Peyer's patch (tissue), 4 donors: Measurements from ENCODE around the gene EFCAB14. TPM values are rescaled to one million over a fixed set of nuclear protein-coding genes. Genes with fewer than 3 reads are reported as not detected.
"Not testable (repeated sequence)": the region's sequence is repeated elsewhere in the genome, so short reads cannot be mapped to it uniquely, and the experiment has no call there.

ENCODE experiments used
- DNase-seq, 3 donors: peaks; one replicate each; pipeline ENCODE4 v3.0.0-alpha.2; 2017 to 2019
- H3K27ac ChIP-seq, 4 donors: fragments of 200-600 bp; sonication (generic); one replicate each; pipeline ENCODE4 v1.5.1; 2016 to 2019
- H3K27me3 ChIP-seq, 2 donors: fragments of 200-600 bp; sonication (generic); one replicate each; pipeline ENCODE4 v1.5.1; 2019
- H3K36me3 ChIP-seq, 3 donors: fragments of 200-600 bp; sonication (generic); one replicate each; pipeline ENCODE4 v1.5.1; 2016 to 2019
- H3K4me1 ChIP-seq, 4 donors: fragments of 200-600 bp; sonication (generic); one replicate each; pipeline ENCODE4 v1.5.1; 2016 to 2019
- H3K4me3 ChIP-seq, 4 donors: fragments of 200-600 bp; sonication (generic); 1 replicate in 3 of 4; 2 replicates in 1 of 4; pipeline ENCODE4 v1.5.1; 2016 to 2019; ENCODE audit warnings: mild to moderate bottlenecking in 1 of 4
- H3K9me3 ChIP-seq, 4 donors: fragments of 200-600 bp; sonication (generic); one replicate each; pipeline ENCODE4 v1.5.1; 2016 to 2019; ENCODE audit warnings: mild to moderate bottlenecking in 1 of 4
- CTCF ChIP-seq, 6 experiments: fragments of 450-650 bp in 4 of 6; fragments of 200-600 bp in 2 of 6; sonication (generic) in 1 of 6; IDR thresholded peaks; one replicate each; pipeline ENCODE4 v1.5.1; 2017 to 2019; ENCODE audit warnings: antibody characterized with exemption in 6 of 6, mild to moderate bottlenecking in 3 of 6, moderate library complexity in 1 of 6
- POLR2A ChIP-seq, 2 donors: fragments of 450-650 bp; IDR thresholded peaks; one replicate each; pipeline ENCODE4 v1.5.1; 2017; ENCODE audit warnings: antibody characterized with exemption in 2 of 2, mild to moderate bottlenecking in 2 of 2, moderate library complexity in 2 of 2
- total RNA-seq, 4 donors: library from RNA; depleted of rRNA; stranded (reverse); fragments of >200 nt; gene quantifications; one replicate each; pipeline ENCODE4 v1.1.0, GENCODE V29; 2016

EFCAB14 gene
- total RNA-seq, 4 donors from 2014 or later: 86.6 to 153 (median 96.9) TPM

DNA sequence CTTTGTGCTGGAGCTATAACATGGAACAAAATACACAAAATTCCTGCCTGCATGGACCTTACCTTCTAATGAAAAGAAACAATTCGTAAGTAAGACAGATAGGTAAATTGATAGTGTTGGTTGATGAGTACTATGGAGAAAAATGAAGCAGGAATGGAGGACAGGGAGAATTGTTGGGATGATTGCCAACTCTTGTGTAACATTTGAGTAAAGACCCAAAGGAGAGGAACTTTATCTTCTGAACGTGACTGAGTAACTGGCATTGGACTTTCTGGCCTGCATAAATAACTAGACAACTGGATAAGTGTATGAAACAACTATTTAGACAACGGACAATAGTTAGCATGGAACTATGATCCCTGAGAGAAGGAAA is 6.8 kb upstream of the EFCAB14 start:
- Histone ChIP-seq H3K27ac (no peak overlapping the region), H3K36me3 (no peaks in the 10 kb centered on the region), H3K4me3 (no peak overlapping the region), H3K27me3 (no peaks in the 10 kb centered on the region), H3K9me3 (no peaks in the 10 kb centered on the region), H3K4me1 (peaks cover 0 to 4% (median 0%) of the 10 kb centered on the region in 4 donors)
- TF ChIP-seq POLR2A (IDR thresholded peaks at IDR 0.05) (no peak), CTCF (IDR thresholded peaks at IDR 0.05) (no peak)
- DNase-seq: no peak

- peak; percentile 55 to 88 (median 87) for TF ChIP-seq CTCF (IDR thresholded peaks at IDR 0.05)
- no peak for TF ChIP-seq POLR2A (IDR thresholded peaks at IDR 0.05)
- peak; percentile 60 to 89 (median 62) for DNase-seq
- H3K36me3 ChIP-seq: no peaks in the 10 kb centered on the region
- no peaks in the 10 kb centered on the region for H3K27me3 ChIP-seq
- H3K4me1 ChIP-seq: peaks cover 0 to 4% (median 0%) of the 10 kb centered on the region in 4 donors
- H3K4me3 ChIP-seq: no peak overlapping the region
- no peaks in the 10 kb centered on the region for H3K9me3 ChIP-seq
- H3K27ac ChIP-seq: no peak overlapping the region
Observed at GRCh38 chr1:46724991-46725735, 6.2 kb upstream of the EFCAB14 start.

DNA sequence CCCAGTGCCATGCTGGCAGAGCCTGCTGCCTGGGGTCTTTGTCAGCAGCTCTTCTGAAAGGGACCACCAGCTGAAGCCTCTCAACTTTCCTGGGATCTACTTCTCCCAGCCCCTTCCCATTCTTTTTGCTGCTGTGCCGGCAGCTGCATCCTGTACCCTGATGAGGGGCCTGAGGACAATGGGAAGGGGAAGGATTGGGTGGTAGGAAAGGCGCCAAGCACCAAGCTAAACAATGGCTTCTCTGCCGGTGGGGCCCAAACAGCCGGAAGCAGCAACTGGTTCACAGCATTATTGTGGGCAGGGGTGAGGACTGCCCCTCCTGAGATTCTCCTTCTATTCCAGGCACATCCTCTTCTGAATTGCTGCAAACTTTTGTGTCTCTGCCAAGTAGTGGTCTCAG is 5.0 kb upstream of the EFCAB14 start:
- H3K4me3 ChIP-seq: no peak overlapping the region
- no peaks in the 10 kb centered on the region for H3K36me3 ChIP-seq
- no peak overlapping the region for H3K27ac ChIP-seq
- H3K27me3 ChIP-seq: no peaks in the 10 kb centered on the region
- TF ChIP-seq POLR2A (IDR thresholded peaks at IDR 0.05): no peak
- no peak for TF ChIP-seq CTCF (IDR thresholded peaks at IDR 0.05)
- H3K9me3 ChIP-seq: no peaks in the 10 kb centered on the region
- peaks cover 0 to 8% (median 2%) of the 10 kb centered on the region in 4 donors for H3K4me1 ChIP-seq
- DNase-seq: no peak

- no peaks in the 10 kb centered on the region for H3K36me3 ChIP-seq
- no peak overlapping the region for H3K27ac ChIP-seq
- peaks cover 8 to 23% (median 14%) of the 10 kb centered on the region in 4 donors for H3K4me1 ChIP-seq
- no peaks in the 10 kb centered on the region for H3K27me3 ChIP-seq
- DNase-seq: no peak
- TF ChIP-seq CTCF (IDR thresholded peaks at IDR 0.05) (no peak), POLR2A (IDR thresholded peaks at IDR 0.05) (no peak)
- no peaks in the 10 kb centered on the region for H3K9me3 ChIP-seq
- H3K4me3 ChIP-seq: no peak overlapping the region
Observed at GRCh38 chr1:46721686-46722205, 2.8 kb upstream of the EFCAB14 start.

DNA sequence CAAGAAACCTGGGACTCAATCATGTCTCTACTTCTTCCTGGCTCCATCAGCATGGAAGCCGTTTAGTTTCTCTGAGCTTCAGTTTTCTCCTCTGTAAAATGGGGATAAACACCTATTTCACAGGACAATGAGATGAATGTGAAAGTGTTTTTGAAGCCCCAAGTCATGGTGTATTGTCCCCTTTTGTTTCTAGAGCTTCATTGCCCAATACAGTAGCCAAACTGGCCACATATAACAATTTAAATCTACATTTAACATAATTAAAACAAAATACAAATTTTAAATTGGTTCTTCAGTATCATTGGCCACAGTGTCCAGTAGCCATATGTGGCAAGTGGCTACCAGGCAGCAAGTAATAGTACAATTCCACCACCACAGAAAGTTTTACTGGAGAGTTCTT is 2.3 kb upstream of the EFCAB14 start:
- no peak for TF ChIP-seq POLR2A (IDR thresholded peaks at IDR 0.05)
- H3K36me3 ChIP-seq: no peaks in the 10 kb centered on the region
- no peak for DNase-seq
- no peaks in the 10 kb centered on the region for H3K9me3 ChIP-seq
- H3K4me3 ChIP-seq: no peak overlapping the region
- H3K27ac ChIP-seq: no peak overlapping the region
- H3K27me3 ChIP-seq: no peaks in the 10 kb centered on the region
- peaks cover 9 to 29% (median 18%) of the 10 kb centered on the region in 4 donors for H3K4me1 ChIP-seq

DNA sequence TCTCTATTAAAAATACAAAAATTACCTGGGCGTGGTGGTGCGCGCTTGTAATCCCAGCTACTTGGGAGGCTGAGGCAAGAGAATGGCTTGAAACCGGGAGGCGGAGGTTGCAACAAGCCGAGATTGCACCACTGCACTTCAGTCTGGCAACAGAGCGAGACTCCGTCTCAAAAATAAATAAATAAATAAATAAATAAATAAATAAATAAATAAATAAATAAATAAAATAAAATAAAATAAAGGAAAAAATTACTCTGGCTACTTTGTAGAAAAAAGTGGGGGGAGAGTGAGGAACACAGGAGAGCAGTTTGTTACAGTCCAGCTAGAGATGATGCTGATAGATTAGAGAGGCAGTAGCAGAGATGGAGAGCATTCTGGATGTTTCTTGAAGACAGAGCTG is 1.4 kb upstream of the EFCAB14 start:
- H3K27ac ChIP-seq, H3K27me3 ChIP-seq, DNase-seq, H3K9me3 ChIP-seq, H3K36me3 ChIP-seq, H3K4me3 ChIP-seq: not testable (repeated sequence)
- H3K4me1 ChIP-seq: peaks cover 9 to 29% (median 18%) of the 10 kb centered on the region in 4 donors
